Renal cortical epithelial cell (primary cell): ENCODE results near the gene EXOC3. TPM values are rescaled to one million over a fixed set of nuclear protein-coding genes. Genes with fewer than 3 reads are reported as not detected.
"Not testable (repeated sequence)": the region's sequence is repeated elsewhere in the genome, so short reads cannot be mapped to it uniquely, and the experiment has no call there.

Source experiments
- DNase-seq: peaks from one replicate; pipeline ENCODE4 v3.0.0-alpha.2; 2011; ENCODE audit warnings: low read depth
- total RNA-seq: library from RNA; depleted of rRNA; stranded (reverse); fragments of >200 nt; gene quantifications from 2 replicates; pipeline ENCODE4 v1.2.3, GENCODE V29; 2014

Gene EXOC3
- total RNA-seq, 1 donor from 2014 or later = 56.9 TPM

DNA sequence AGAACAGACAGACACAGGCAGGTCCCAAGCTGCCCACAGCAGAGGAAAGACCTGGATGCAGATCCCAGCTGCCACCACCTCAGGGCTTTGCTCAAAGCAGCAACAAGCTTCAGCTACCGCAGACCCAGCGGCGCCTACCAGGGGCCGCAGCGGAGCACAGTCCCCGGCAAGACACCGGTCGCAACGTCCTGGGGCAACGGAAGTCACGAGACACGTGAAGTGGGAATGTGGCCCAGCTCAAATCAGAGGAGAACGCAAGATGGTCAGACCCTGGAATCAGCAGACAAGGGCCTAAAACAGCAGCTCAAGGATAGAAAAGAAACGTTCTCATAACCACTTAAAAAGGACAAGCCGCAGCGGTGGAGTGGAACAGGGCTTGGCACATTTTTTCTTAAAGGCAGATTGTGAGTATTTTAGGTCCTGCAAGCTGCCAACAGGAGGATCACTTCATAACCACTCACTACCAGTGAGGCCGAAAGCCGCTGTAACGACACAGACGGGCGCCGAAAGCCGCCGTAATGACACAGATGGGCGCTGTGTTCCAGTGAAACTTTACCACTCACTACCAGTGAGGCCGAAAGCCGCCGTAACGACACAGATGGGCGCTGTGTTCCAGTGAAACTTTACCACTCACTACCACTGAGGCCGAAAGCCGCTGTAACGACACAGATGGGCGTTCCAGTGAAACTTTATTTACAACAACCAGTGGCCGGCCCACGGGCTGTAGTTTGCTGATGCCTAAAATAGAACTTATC, 59.5 kb downstream of the EXOC3 start:
- DNase-seq = no peak

DNA sequence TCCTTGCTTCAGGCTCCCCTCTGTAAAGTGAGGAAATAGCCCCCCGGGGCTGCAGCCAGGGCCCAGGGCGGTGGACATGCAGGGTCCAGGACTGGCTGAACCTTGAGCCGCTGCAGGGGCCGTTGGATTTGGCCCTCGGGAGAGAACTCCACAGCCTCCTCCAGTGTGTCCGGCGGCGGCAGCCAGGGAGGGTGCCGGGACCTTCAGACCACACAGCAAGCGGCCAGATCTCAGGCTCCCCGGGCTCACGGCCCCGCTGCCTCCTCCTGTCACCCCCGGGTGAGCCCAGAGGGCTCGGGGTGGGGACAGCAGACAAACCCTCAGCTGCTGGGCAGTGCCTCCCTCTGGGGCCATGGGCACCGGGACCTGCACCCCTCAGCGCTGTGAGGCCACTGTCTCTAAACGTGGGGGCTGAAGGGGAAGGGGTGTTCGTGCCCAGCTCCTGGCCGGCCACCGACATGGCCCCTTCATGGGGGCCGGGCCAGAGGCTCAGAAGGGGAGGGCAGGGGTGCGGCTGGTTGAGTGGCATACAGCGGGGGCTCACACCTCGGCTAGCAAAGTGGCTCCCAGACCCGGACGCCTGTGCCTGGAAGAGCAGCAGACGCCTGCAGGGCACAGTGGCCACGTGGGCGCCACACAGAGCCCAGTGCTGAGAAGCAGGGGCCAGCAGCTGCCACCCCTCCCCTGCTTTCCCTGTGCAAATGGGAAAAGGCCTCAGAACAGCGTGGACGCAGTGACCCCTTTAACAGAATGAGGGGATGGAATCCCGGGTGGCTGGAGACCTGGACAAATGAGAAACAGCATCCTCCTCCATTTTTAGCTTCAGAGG, 61.6 kb downstream of the EXOC3 start:
- no peak for DNase-seq

DNA sequence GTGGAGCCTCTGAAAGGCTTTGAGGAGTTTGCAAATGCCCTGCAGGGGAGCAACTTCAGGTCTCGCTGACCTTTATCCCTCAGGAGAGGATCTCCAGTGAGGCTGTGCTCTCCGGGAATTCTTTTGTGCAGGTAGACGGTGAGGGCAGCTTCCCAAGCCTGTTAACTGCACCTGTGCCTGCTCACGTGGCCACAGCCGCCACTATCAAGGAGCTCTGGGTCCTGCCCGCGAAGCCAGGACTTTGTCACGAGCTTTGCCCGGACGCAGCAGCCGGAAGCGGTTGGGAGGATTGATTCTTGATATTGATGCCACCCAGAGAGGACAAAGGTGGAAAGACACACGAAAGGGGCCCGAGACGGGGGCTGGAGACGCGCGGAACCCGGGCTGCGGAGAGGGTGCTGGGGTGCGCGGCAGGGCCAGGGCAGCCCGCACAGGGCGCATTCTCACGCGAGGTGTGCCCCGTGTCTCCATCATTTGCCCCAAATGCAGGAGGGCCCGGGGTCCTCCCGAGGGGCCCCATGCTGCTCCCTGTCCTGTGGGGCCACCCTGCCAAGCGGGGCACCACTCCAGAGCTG, 63.1 kb downstream of the EXOC3 start:
- no peak for DNase-seq

DNA sequence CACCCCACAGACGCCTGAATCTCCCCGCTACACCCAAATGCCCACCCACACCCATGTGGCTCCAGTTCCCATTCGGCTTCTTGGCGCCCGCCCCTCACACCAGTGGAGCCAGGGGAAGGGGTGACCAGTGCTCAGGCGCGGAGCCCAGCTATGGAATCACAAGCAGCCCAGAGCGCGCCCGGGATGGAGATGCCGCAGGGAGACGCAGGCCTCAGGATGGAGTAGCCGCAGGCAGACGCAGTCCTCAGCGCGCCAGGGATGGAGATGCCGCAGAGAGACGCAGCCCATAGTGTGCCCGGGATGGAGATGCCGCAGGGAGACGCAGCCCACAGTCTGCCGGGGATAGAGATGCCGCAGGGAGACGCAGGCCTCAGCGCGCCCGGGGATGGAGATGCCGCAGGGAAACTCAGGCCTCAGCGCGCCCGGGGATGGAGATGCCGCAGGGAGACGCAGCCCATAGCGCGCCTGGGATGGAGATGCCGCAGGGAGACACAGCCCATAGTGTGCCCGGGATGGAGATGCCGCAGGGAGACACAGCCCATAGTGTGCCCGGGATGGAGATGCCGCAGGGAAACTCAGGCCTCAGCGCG, 65.1 kb downstream of the EXOC3 start:
- DNase-seq = not testable (repeated sequence)

DNA sequence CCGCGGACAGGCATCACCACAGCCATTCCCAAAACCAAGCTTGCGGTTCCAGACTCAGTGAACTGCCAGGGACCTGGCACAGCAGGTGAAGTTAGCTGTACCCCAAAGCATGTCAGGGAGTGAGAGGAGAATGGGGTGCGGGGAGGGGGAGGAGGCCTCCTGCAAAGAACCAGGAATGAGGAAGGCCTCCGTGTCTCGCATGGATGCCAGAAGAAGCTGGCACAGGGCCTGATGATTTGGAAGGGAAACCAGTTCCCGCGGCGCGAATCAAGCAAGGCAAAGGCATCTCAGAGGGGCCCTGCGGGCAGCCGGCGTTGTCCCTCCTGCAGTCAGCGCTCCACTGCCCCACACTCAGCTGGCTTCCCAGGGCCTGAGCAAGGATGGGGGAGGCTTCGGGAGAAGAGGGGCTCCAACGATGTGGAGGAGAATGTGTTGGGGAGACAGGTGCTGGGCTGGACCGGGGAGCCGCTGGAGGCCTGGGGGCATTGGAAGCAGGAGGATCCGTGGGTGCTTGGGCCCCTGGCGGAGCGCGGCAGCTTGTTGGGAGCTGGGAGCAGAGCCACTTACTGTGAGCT, 66.7 kb downstream of the EXOC3 start:
- no peak for DNase-seq

DNA sequence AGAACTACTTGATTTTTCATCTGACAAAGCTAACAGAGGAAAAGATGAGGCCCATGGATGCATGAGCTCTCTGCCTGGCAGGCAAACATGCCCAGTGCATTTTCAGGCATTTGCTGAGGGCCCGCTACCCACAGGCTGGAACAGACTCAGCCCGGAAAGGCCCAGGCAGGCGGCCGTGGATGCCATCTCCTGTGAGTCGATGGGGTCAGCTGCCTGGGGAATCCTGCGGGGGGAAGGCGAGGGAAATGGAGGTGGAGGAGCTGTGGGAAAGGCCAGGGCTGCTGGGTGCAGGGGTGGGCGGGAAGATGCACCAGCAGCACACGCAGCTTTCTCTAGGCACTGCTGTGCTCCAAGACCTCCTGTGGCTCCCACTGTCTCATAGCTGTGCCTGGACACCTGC, 67.5 kb downstream of the EXOC3 start:
- no peak for DNase-seq

DNA sequence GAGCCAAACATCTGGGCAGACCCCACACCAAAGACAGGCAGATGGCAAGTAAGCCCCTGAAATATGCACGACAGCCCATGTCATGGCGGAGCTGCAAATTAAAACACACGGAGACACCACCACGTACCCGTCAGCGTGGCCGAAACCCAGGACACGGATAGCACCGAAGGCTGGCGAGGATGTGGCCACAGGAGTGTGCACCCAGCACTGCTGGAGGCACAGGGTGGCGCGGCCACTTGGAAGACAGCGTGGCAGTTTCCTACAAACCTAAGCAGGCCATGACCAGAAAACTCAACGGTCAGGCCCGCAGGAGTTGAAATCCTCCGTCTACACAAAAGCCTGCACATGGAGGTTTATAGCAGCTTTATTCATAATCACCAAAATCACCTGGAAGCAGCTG, 68.5 kb downstream of the EXOC3 start:
- DNase-seq = no peak

DNA sequence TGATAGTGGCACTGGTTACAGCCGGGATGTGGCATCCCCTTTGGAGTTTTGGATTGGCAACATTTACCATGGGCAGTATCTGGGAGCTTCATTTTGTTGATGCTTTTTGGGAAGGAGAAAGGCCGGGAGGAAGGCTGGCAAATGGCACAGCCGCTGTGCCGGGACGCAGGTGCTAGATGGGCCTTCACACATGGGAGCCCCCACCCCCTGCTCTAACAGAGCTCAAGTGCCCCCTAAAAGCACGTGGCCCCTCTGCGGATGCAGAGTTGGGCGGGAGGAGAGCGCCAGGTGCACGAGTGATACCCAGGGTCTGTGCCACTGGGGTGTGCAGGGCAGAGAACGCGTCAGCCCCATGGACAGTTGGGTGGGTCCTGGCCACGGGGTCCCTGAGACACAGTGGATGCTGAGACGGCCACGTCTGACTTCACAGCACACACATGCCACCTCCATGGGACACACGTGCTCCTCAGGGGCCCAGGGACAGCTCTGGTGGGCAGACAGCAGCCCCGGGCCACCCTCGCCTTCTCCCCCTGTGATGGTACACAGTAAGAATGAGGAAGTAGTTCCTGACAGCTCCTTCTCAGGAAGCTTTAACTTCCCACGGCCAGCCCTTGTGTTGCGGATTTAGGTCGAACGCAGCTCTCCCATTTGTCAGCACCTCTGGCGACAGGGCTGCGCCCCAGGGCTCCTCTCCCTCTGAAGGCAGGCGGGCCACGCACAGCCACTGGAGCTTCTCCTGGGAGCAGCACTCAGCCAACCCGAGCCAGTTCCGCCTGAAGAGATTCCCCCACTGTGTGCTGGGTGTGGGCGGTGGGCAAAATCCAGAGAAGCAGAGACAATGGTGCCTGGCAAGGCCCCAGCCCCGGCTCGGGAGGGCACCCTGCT, 70.5 kb downstream of the EXOC3 start:
- DNase-seq = no peak

DNA sequence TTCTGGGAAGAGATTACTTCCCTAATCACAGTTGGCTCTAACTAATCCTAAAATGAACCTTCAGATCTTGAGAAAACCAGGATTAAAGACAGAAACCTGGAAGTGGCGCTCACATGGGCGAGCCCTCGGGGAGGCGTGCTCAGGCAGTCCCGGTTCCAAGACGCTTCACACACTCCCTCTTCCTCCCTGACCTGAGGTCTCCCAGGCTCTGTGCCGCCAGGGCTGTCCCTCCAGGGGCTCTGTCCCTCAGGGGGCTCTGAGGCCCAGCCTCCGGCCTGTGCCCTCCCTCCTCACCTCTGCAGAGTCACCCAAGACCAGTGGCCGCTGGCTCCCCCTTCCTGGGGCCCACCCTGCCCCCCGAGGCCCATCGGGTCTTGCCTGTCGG, 71.1 kb downstream of the EXOC3 start:
- no peak for DNase-seq

DNA sequence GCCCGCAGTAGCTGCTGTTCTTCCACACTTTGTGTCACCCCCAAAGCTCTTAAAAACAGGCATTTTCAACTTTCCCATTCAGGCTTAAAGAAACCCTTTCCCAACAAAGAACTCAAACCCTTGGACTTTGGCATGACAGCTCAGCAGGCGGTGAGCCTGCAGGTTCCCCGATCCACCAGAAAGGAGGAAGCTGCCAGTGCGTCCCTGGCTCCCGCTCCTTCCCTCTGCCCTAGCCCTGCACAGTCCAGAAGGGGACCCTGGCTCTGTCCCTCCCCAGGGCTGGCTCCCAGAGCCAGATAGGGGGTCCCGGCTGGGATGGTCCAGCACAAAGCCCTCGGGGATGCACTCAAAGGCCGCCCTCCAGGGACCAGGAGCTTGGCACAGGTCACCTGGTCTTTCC, 71.7 kb downstream of the EXOC3 start:
- no peak for DNase-seq

DNA sequence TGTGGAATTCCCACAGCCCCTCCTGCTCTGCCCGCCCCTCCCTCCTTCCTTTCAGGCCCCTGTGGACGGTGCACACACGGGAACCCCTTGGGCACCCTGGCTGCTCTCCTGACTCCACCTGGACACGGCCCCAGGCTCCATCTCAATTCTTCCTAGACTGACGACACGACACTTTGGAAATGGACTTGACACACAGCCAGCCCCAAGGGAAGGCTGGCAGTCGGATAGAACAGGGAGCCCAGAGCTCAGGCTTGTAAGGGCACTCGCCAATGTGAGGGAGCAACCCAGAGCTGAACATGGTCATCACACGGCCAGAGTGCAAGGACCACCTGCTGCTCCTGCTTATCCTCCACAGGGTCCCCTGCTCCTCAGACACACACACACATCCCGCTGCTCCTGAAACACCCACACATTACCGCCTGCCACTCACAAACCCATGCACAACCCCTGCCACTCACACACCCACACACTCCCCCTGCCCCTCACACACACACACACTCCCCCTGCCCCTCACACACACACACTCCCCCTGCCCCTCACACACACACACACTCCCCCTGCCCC, 72.4 kb downstream of the EXOC3 start:
- no peak for DNase-seq

DNA sequence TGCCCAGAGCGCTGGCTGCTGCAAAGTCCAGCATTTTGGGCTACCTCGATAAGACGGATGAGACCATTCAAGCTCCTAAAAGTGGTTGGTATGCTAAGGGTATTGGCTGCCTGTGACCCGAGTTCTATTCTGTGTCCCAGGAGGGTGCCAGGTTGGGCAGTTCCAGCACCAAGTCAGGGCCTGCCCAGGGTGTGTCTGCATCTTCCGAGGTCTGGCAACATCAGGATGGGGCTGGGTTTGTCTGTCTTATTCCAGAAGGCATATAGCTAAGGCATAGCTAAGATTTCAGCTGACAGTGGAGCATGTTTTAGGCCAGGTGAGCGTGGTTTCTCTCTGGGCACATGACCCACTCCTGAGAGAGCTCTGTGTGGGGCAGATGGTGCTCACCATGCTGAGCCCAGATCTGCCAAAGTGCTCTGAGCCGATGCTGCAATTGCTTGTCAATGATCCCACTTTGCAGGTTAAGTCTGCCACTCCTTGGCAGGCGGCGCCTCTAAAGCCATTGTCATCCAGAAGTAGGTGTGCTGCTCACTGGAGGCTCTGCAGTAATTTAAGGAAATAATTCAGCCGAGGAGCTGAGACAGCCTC, 73.5 kb downstream of the EXOC3 start:
- no peak for DNase-seq

Other genes starting within 250 kb of the EXOC3 start
- 3.6 and 9.9 TPM in 2 replicates for gene CCDC127, start 225.0 kb upstream of the EXOC3 start, total RNA-seq
- 128 and 233 TPM in 2 replicates for gene SDHA, start 224.9 kb upstream of the EXOC3 start, total RNA-seq
- 136 and 141 TPM in 2 replicates for gene PDCD6, start 171.5 kb upstream of the EXOC3 start, total RNA-seq
- 0.17 and 2.4 TPM in 2 replicates for gene AHRR, start 121.5 kb upstream of the EXOC3 start, total RNA-seq
- gene SLC9A3, start 81.3 kb downstream of the EXOC3 start, total RNA-seq = 0.35 and 1.6 TPM in 2 replicates
- 4.3 and 4.7 TPM in 2 replicates for gene CEP72, start 169.2 kb downstream of the EXOC3 start, total RNA-seq